ENCODE results near the gene SLK. TPM values are rescaled to one million over a fixed set of nuclear protein-coding genes. Genes with fewer than 3 reads are reported as not detected.

The SLK gene
- total RNA-seq, 1 experiment from 2014 or later, result 15.6 TPM

DNA sequence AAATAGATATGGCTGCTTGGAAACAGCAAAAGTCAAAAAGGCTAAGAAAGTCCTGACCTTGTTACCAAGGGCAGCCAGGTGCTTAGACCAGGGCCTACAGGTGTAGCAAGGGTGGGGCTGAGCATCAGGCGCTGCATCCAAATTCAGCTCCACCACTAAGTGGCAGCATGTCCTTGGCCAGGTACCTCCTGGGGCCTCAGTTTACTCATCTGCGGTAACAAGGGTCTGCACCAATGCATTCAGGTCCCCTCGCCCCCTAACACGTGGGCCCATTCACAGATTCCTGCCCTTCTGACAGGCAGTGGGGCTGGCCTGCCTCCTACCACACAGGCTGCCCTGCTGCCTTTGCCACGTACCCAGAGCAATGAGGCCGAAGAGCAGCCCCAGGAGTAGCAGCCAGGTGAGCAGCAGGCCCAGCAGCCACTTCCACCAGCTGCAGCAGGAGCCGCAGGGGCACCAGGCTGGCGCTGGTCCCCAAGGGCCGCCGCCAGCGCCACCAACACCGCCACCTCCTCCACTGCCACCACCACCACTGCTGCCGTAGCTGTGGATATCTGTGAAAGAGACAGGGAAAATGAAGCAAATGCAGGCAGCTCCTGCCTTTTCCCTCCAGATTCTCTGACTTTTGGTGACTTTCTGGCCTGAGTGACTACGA, 89.8 kb downstream of the SLK start:
- no peaks in the 10 kb centered on the region for H3K36me3 ChIP-seq (replicated peaks; ENCODE audit: control insufficient read depth, insufficient read depth, low read length)
- no peaks in the 10 kb centered on the region for H3K27me3 ChIP-seq (ENCODE audit: control insufficient read depth, insufficient read depth, low read length)
- DNase-seq, result peak; percentile 59
- H3K4me3 ChIP-seq (ENCODE audit: insufficient read depth, low read depth, low read length), result no peak overlapping the region

DNA sequence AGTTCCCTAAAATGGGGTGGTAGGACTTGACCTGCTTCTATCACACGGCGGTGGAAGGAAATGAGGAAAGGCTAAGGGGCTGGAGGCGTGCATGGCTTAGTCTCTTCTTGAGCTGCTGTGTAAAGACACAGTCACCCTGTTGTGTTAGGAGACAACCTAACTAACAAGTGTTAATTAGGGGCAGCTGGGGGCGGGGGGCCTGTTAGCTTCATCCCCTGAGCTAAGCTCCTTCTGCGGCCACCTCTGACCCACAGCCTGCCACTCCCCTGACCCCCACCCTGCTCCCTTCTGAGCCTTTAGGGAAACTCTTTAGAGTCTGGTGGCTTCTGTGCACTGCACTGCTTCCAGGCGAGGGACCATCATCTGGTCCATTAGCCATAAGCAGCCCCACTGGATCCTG, 90.8 kb downstream of the SLK start:
- Histone ChIP-seq H3K27me3 (ENCODE audit: control insufficient read depth, insufficient read depth, low read length) (no peaks in the 10 kb centered on the region), H3K36me3 (replicated peaks; ENCODE audit: control insufficient read depth, insufficient read depth, low read length) (no peaks in the 10 kb centered on the region), H3K4me3 (ENCODE audit: insufficient read depth, low read depth, low read length) (no peak overlapping the region)
- peak; percentile 63 for DNase-seq

DNA sequence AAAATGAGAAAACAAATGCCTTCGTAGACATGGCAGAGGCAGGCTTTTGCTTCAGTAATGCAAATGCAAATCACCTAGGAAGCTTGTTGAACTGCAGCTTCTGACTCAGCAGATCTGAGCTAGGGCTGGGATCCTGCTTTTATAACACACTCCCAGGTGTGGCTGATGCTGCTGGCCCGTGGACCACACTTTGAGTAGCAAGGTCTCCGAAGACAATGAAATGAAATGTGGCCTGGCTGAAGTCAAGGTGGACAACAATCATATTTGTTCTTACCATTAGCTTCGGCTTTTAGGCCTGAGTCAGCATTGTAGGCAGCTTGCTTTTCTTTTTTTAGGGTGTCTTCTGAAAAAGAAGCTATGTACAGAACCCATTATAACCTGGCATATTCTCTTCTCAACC, 92.4 kb downstream of the SLK start:
- Histone ChIP-seq H3K4me3 (ENCODE audit: insufficient read depth, low read depth, low read length) (no peak overlapping the region), H3K27me3 (ENCODE audit: control insufficient read depth, insufficient read depth, low read length) (no peaks in the 10 kb centered on the region), H3K36me3 (replicated peaks; ENCODE audit: control insufficient read depth, insufficient read depth, low read length) (no peaks in the 10 kb centered on the region)
- peak; percentile 68 for DNase-seq

DNA sequence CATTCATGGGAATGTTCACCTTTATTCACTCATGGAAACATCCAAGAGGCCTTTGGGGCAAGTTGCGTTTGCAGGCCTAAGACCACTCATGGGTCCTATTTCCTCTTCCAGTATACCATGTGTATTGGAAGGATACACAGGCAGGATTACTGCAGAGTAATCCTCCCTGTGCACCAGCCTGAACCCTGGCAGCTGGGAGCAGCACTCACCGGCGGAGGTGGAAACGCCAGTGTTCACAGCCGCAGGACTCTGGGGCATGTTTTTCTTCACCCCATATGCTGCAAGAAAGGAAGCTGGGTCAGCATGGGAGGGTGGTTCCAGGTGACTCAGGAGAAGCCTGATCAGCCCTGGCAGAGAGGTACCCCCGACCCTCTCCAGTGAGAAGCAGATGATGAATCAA, 94.3 kb downstream of the SLK start:
- Histone ChIP-seq H3K27me3 (ENCODE audit: control insufficient read depth, insufficient read depth, low read length) (no peaks in the 10 kb centered on the region), H3K4me3 (ENCODE audit: insufficient read depth, low read depth, low read length) (no peak overlapping the region), H3K36me3 (replicated peaks; ENCODE audit: control insufficient read depth, insufficient read depth, low read length) (no peaks in the 10 kb centered on the region)
- DNase-seq, result no peak

DNA sequence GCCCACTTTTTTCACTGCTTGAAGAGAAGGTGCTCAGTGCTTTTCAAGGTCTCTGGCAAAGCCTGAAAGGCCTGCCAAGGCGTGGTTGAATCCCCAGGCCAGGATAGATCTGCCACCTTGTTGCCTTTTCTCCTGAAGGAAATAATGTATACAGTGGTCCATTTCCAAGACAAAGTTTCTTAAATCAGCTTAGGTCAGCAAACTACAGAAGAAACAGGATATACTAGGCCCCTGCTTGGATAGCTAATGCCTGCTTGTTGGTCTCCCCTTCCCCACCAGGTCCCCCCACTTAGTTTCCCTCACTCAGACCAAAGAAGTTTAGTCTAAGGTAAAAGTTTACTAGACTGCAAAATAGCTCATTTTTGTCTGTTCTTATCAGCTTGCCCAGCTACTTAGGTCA, 98.8 kb downstream of the SLK start:
- no peak overlapping the region for H3K4me3 ChIP-seq (ENCODE audit: insufficient read depth, low read depth, low read length)
- no peaks in the 10 kb centered on the region for H3K36me3 ChIP-seq (replicated peaks; ENCODE audit: control insufficient read depth, insufficient read depth, low read length)
- no peaks in the 10 kb centered on the region for H3K27me3 ChIP-seq (ENCODE audit: control insufficient read depth, insufficient read depth, low read length)
- DNase-seq, result no peak

DNA sequence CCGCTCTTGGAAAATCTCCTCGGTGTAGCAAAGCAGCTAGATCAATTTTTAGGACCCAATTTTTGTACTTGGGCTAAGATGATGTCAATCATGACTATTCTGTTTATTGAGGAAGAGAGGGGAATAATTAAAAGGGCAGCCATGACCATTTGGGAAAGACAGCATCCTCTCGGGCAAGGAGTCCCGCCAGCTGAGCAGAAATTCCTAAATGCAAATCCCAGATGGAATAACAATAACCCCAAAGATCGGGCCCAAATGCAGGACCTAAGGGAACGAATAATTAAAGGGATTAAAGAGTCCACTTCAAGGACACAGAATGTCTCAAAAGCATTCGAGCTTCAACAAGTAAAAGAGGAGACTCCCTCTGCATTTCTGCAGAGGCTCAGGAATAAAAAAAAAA, 100.0 kb downstream of the SLK start:
- H3K4me3 ChIP-seq (ENCODE audit: insufficient read depth, low read depth, low read length), result no peak overlapping the region
- DNase-seq, result peak; percentile 50
- no peaks in the 10 kb centered on the region for H3K27me3 ChIP-seq (ENCODE audit: control insufficient read depth, insufficient read depth, low read length)
- no peaks in the 10 kb centered on the region for H3K36me3 ChIP-seq (replicated peaks; ENCODE audit: control insufficient read depth, insufficient read depth, low read length)

DNA sequence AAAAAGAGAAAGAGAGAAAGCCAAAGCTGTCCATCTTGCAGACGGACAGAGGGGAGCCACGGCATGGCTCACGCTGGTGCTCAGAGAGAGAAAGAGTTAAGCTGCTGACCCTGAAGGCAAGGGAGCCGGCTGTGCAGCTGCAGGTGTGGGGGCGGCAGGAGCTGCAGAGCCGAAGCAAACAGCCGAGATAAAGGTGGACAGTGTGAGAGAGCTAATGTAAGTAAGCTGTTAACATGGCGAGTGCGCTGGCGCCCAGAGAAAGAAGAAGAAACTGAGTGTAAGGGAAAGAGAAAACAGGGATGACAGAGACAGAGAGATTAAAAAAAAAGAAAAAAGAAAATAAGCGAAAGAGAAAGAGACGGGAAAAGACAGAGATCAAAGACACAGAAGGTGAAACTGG, 100.6 kb downstream of the SLK start:
- DNase-seq, result no peak
- H3K36me3 ChIP-seq (replicated peaks; ENCODE audit: control insufficient read depth, insufficient read depth, low read length), result no peaks in the 10 kb centered on the region
- no peak overlapping the region for H3K4me3 ChIP-seq (ENCODE audit: insufficient read depth, low read depth, low read length)
- H3K27me3 ChIP-seq (ENCODE audit: control insufficient read depth, insufficient read depth, low read length), result no peaks in the 10 kb centered on the region

DNA sequence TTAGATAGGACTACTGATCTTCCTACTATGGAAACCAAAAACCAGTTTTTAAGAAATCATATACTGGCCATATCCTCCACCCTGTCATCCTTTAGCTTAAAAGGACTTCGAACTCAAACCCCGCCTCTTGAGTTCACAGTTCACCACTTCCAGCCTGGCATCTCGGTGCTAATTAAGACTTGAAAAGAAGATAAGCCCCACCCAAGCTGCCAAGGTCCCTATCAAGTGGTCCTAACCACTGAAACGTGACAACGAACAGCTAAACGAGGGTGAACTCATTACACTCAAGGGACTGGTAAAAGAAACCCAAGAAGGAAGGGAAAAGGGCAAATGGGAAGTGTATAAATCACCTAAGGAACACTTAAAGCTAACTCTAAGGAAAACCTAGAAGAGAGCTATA, 102.7 kb downstream of the SLK start:
- Histone ChIP-seq H3K27me3 (ENCODE audit: control insufficient read depth, insufficient read depth, low read length) (no peaks in the 10 kb centered on the region), H3K36me3 (replicated peaks; ENCODE audit: control insufficient read depth, insufficient read depth, low read length) (no peaks in the 10 kb centered on the region), H3K4me3 (ENCODE audit: insufficient read depth, low read depth, low read length) (no peak overlapping the region)

DNA sequence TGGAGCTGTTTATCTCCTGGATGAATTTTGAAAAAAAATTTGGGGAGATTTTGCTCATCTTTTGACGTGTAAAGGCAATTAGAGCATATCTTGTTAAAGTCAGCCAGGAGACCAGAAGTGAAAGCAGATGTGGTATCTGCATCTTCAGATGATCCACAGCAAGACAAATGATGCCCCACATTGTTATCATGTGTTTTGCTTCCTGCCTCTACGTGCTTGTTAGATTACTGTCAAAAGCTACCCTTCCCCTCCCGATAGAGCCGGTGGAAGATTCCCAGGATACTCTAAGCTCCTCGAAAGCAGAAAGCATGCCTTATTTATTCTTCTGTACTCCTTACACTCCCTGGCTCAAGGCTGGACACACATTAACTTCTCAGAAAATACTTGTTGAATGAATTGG, 105.8 kb downstream of the SLK start:
- peak; percentile 0 for DNase-seq
- no peaks in the 10 kb centered on the region for H3K36me3 ChIP-seq (replicated peaks; ENCODE audit: control insufficient read depth, insufficient read depth, low read length)
- H3K27me3 ChIP-seq (ENCODE audit: control insufficient read depth, insufficient read depth, low read length), result no peaks in the 10 kb centered on the region; the same call in 1 of the 2 replicates
- H3K4me3 ChIP-seq (ENCODE audit: insufficient read depth, low read depth, low read length), result no peak overlapping the region

More for the DNA sequence above, 102.7 kb downstream of the SLK start:
- DNase-seq, result no peak

DNA sequence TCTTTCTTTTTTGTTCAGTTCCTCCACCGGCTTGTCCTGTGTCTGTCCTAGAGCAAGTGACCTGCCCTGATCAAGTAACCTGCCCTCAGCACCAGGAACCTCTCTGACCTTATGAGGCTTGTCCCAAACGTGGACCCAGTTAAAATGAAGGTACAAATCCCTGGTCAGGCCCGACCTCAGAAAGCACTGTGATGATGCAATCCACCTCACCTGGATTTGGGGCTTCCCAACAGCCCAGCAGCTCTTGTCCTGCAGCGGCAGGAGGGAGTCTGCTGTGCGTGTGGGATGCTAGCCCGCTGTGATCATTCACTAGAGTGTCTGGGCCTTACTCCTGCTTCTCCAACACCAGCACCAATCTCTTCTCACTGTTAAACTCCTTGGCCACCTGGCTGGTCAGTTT, 107.6 kb downstream of the SLK start:
- H3K27me3 ChIP-seq (ENCODE audit: control insufficient read depth, insufficient read depth, low read length), result no peaks in the 10 kb centered on the region; the same call in 1 of the 2 replicates
- H3K36me3 ChIP-seq (replicated peaks; ENCODE audit: control insufficient read depth, insufficient read depth, low read length), result no peaks in the 10 kb centered on the region
- H3K4me3 ChIP-seq (ENCODE audit: insufficient read depth, low read depth, low read length), result no peak overlapping the region
- peak; percentile 1 for DNase-seq

DNA sequence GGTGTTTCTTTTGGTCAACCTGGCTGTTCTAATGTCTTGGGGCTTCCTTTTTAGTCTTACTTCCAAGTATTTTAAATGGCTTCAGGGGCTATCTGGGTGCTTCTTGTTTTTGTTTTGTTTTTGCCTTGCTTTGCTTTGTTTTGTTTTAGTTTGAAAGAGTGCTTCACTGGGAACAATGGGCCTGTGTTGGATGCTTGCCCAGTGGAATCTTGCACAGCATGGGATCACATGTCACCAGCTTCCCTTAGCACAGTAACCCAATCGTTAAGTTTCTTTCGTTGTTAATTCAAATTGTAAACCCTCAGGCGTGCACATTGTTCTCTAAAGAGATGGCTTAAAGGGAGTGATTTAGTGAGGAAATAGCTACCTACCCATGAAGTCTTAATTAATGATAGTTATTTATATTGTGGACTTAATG, 109.8 kb downstream of the SLK start:
- no peak for DNase-seq
- no peaks in the 10 kb centered on the region; the same call in 1 of the 2 replicates for H3K27me3 ChIP-seq (ENCODE audit: control insufficient read depth, insufficient read depth, low read length)
- no peak overlapping the region for H3K4me3 ChIP-seq (ENCODE audit: insufficient read depth, low read depth, low read length)
- H3K36me3 ChIP-seq (replicated peaks; ENCODE audit: control insufficient read depth, insufficient read depth, low read length), result no peaks in the 10 kb centered on the region

DNA sequence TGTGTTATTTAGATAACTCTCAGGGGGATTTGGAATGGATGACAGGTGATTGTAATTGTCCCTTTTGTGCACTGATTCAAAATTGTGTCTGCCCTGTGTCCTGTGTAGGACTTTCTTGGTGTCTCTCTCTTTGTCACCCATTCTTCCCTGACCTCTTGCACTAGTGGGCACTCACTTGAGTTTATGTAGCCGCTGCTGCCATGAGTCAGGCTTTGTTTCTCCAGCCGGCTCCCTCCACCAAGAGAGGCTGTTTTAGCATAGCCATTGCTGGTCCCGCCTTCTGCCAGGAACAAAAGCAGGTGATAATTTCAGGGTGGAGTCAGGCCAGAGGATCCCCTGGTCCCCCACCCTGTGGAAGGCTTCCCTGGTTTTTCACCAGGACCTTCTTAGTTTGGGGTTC, 110.3 kb downstream of the SLK start:
- H3K27me3 ChIP-seq (ENCODE audit: control insufficient read depth, insufficient read depth, low read length), result no peaks in the 10 kb centered on the region; the same call in 1 of the 2 replicates
- no peaks in the 10 kb centered on the region for H3K36me3 ChIP-seq (replicated peaks; ENCODE audit: control insufficient read depth, insufficient read depth, low read length)
- peak; percentile 53 for DNase-seq
- H3K4me3 ChIP-seq (ENCODE audit: insufficient read depth, low read depth, low read length), result no peak overlapping the region

DNA sequence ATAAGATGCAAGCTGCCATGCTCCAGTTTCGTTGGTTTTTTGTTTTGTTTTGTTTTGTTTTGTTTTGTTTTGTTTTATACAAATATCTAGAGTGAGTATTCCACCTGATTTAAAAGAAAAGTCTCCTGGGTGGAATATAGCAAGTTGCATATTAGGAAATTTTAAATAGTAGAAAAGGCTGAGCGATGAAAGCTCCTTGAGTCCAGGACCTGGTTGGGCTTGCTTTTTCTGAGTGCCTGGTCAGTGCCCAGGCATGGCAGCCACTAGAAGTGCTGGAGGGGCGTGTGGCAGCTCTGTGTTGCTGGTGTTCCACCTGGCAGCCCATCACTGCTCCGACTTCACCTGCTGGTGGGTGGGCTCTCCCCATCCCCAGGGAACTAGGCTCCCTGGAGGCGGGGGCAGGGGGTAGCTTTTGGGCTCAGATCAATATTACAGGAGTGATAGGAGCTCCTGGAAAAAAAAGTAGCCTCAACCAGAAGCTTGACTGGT, 110.8 kb downstream of the SLK start:
- Histone ChIP-seq H3K27me3 (ENCODE audit: control insufficient read depth, insufficient read depth, low read length) (no peaks in the 10 kb centered on the region; the same call in 1 of the 2 replicates), H3K4me3 (ENCODE audit: insufficient read depth, low read depth, low read length) (no peak overlapping the region), H3K36me3 (replicated peaks; ENCODE audit: control insufficient read depth, insufficient read depth, low read length) (no peaks in the 10 kb centered on the region)
- no peak for DNase-seq

Measured in H7 (cell line).